Central memory CD8-positive, alpha-beta T cell (primary cell): Measurements from ENCODE around the gene SH3GLB1.

Source experiments
- ATAC-seq: fragments of 150-1000 bp; cut with Tn5 transposase; replicated peaks from 2 replicates; pipeline ENCODE4 v1.10.0; 2022; ENCODE audit warnings: mild to moderate bottlenecking, moderate FRiP score, moderate number of reproducible peaks; ENCODE audit not compliant: poor library complexity, severe bottlenecking; ENCODE audit errors: extremely low read depth
- DNase-seq, 2 donors: peaks; one replicate each; pipeline ENCODE4 v3.0.0; 2021; ENCODE audit warnings: low spot score in 2 of 2
- H3K27ac Mint-ChIP-seq: one replicate; pipeline ENCODE4 v1.8.0; 2022; ENCODE audit warnings: low read depth, mild to moderate bottlenecking, moderate library complexity, mixed read lengths
- H3K27me3 Mint-ChIP-seq: one replicate; pipeline ENCODE4 v1.8.0; 2022; ENCODE audit warnings: mixed read lengths
- H3K36me3 Mint-ChIP-seq: one replicate; pipeline ENCODE4 v1.8.0; 2022; ENCODE audit warnings: mild to moderate bottlenecking, moderate library complexity, mixed read lengths; ENCODE audit not compliant: insufficient read depth
- H3K4me1 Mint-ChIP-seq: one replicate; pipeline ENCODE4 v1.8.0; 2022; ENCODE audit warnings: mixed read lengths
- H3K4me3 Mint-ChIP-seq: one replicate; pipeline ENCODE4 v1.8.0; 2022; ENCODE audit warnings: mild to moderate bottlenecking, moderate library complexity, mixed read lengths
- H3K9me3 Mint-ChIP-seq: one replicate; pipeline ENCODE4 v1.8.0; 2022; ENCODE audit warnings: mixed read lengths

The SH3GLB1 gene

DNA sequence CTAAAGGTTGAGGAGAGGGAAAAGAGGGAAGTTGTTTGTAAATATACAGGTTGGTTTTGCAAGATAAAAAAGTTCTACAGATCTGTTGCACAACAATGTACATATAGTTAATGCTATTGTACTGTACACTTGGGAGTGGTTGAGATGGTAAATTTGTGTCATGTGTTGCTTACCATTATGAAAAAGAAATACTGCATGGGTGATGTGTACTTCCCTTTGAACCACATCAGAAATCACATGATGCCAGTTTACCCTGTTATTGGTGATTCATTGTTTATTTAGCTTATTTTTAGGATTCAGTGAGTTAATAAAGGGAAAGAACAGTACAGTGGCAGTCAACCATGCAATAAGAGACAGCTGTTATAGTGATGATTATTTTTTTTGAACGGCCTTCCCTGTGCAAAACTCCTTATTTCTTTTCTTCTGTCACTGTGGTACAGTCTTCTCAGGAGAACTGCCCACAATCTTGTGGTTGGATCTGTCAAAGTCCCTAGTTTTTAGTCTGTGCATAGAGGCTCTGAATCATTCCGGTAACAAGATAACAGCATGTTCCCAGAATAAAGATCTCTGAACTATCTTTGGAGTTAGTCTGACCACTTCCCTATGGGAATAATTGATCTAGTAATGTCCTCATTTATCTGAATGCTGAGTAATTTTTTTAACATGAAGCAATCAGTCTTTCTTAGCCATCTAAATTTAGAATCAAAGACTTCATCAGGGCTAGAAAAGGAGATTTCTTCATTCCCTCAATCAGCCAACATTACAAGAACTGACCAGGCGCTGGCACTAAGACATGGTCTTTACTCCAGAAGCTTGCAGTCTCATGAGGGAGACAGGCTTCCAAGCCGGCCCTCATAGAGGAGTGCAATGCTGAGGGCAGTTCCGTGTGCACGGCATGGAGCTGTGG is 84.2 kb downstream of the SH3GLB1 start:
- Mint-ChIP-seq H3K27me3 (no peaks in the 10 kb centered on the region), H3K4me1 (no peaks in the 10 kb centered on the region), H3K4me3 (no peak overlapping the region), H3K36me3 (no peaks in the 10 kb centered on the region), H3K9me3 (no peaks in the 10 kb centered on the region), H3K27ac (no peak overlapping the region)
- DNase-seq = no peak
- no peak for ATAC-seq

DNA sequence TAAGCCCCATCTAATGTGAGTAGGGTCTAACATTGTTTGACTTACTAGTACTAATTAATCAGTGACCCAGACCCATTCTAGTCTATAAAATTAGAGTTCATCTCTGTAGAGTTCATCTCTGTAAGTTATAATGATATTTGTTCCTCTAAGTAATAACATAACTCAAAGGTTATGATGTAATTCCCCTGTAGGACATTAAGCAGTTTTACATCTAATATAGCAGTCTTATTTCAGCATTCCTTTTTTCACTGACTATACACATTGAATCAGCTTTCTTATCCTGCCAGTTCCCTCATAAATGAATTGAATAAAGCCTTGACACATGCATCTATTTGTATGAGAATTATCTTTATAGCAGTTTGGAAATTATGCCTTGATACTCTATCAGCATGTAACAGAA is 90.9 kb downstream of the SH3GLB1 start:
- no peak for ATAC-seq
- H3K9me3 Mint-ChIP-seq = no peaks in the 10 kb centered on the region
- DNase-seq = no peak
- H3K27ac Mint-ChIP-seq = no peak overlapping the region
- no peaks in the 10 kb centered on the region for H3K27me3 Mint-ChIP-seq
- H3K36me3 Mint-ChIP-seq = no peaks in the 10 kb centered on the region
- no peaks in the 10 kb centered on the region for H3K4me1 Mint-ChIP-seq
- no peak overlapping the region for H3K4me3 Mint-ChIP-seq
